Activated CD8-positive, alpha-beta T cell treated with anti-CD3 and anti-CD28 coated beads for 36 hours (primary cell): ENCODE data around the gene ATP23. TPM values are rescaled to one million over a fixed set of nuclear protein-coding genes. Genes with fewer than 3 reads are reported as not detected.

Experiments used
- ATAC-seq: fragments of 200-7000 bp; cut with Tn5 transposase; one replicate; pipeline ENCODE4 v1.10.0; 2021; ENCODE audit warnings: mild to moderate bottlenecking, moderate library complexity
- CTCF ChIA-PET: fragments of 350-600 bp; sonication (Branson Sonifier 250); formaldehyde crosslinking; loops from one replicate; lab custom pipeline; 2021; ENCODE audit warnings: antibody characterized with exemption; lab: Charles Lee
- POLR2A ChIA-PET: fragments of 350-600 bp; sonication (Branson Sonifier 250); formaldehyde crosslinking; loops from one replicate; lab custom pipeline; 2021; ENCODE audit warnings: antibody characterized with exemption; lab: Charles Lee
- DNase-seq: peaks from one replicate; pipeline ENCODE4 v3.0.0-alpha.2; 2020
- H3K27ac Mint-ChIP-seq: one replicate; pipeline ENCODE4 v1.8.0; 2021; ENCODE audit warnings: mild to moderate bottlenecking, mixed read lengths
- H3K27me3 Mint-ChIP-seq: one replicate; pipeline ENCODE4 v1.8.0; 2021; ENCODE audit warnings: mixed read lengths
- H3K36me3 Mint-ChIP-seq: one replicate; pipeline ENCODE4 v1.8.0; 2021; ENCODE audit warnings: low read depth, mixed read lengths
- H3K4me1 Mint-ChIP-seq: one replicate; pipeline ENCODE4 v1.8.0; 2021; ENCODE audit warnings: low read depth, mixed read lengths
- H3K4me3 Mint-ChIP-seq: one replicate; pipeline ENCODE4 v1.8.0; 2021; ENCODE audit warnings: mild to moderate bottlenecking, moderate library complexity, mixed read lengths
- H3K9me3 Mint-ChIP-seq: one replicate; pipeline ENCODE4 v1.8.0; 2021; ENCODE audit warnings: mixed read lengths
- intact Hi-C: fragments of 100-400 bp; cut with micrococcal nuclease; formaldehyde crosslinking; loops from one replicate; pipeline ENCODE4 v1.10.0; 2022
- total RNA-seq, 2 experiments: library from RNA; stranded (reverse); gene quantifications; one replicate each; pipeline ENCODE4 v1.2.3, GENCODE V29; 2021
- TF ChIP-seq, protein P1 (sequence below): fragments of 200-600 bp; IDR thresholded peaks from one replicate; pipeline ENCODE4 v1.8.0; 2022; ENCODE audit warnings: antibody characterized with exemption, mild to moderate bottlenecking

Gene ATP23
- total RNA-seq, 2 experiments from 2014 or later, result 15.8 to 16.7 TPM

DNA sequence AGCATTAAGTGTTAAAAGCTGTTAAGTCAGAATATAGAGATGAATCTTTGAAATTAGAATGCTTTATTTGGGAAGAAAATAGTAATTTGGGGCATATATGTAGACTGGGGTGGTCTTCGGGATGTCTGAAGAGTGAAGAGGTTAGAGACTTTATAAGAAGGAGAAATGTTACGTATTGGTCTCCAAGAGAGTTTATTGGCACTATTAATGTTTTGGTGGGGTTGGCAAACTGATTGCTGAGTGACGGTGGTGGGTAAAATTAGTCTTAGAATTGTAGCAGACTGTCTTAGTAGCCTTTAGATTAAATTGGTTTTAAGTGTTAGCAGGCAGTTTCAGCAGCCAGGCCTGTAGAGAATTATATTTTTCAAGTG, 4.9 kb upstream of the ATP23 start:
- H3K36me3 Mint-ChIP-seq, result peaks cover 5% of the 10 kb centered on the region
- peaks cover 35% of the 10 kb centered on the region for H3K4me1 Mint-ChIP-seq
- ATAC-seq (no peak), DNase-seq (no peak)
- no peaks in the 10 kb centered on the region for H3K9me3 Mint-ChIP-seq
- intact Hi-C loops, result loop anchor here (5.0 kb wide), 1 partner anchor 39 kb away; no protein-coding TSS in a partner anchor
- TF ChIP-seq, protein P1, sequence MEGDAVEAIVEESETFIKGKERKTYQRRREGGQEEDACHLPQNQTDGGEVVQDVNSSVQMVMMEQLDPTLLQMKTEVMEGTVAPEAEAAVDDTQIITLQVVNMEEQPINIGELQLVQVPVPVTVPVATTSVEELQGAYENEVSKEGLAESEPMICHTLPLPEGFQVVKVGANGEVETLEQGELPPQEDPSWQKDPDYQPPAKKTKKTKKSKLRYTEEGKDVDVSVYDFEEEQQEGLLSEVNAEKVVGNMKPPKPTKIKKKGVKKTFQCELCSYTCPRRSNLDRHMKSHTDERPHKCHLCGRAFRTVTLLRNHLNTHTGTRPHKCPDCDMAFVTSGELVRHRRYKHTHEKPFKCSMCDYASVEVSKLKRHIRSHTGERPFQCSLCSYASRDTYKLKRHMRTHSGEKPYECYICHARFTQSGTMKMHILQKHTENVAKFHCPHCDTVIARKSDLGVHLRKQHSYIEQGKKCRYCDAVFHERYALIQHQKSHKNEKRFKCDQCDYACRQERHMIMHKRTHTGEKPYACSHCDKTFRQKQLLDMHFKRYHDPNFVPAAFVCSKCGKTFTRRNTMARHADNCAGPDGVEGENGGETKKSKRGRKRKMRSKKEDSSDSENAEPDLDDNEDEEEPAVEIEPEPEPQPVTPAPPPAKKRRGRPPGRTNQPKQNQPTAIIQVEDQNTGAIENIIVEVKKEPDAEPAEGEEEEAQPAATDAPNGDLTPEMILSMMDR, result no peak
- ChIA-PET CTCF (no interaction called here), POLR2A (interaction anchor here (1.1 kb wide), 1 partner anchor 38 kb away, joined by 3 read pairs; no protein-coding TSS in a partner anchor)
- H3K27me3 Mint-ChIP-seq, result no peaks in the 10 kb centered on the region
- peak overlapping the region; percentile 93 for H3K4me3 Mint-ChIP-seq
- H3K27ac Mint-ChIP-seq, result peak overlapping the region; percentile 82

GRCh38 chr12:57939291-57939690, 2.1 kb upstream of the ATP23 start:
- Mint-ChIP-seq H3K4me3 (no peak overlapping the region), H3K9me3 (no peaks in the 10 kb centered on the region), H3K27me3 (no peaks in the 10 kb centered on the region), H3K4me1 (peaks cover 48% of the 10 kb centered on the region), H3K36me3 (peaks cover 2% of the 10 kb centered on the region), H3K27ac (no peak overlapping the region)
- CTCF ChIA-PET, result no interaction called here
- intact Hi-C loops, result loop anchor here (5.0 kb wide), 1 partner anchor 42 kb away; no protein-coding TSS in a partner anchor
- no peak for ATAC-seq
- DNase-seq, result no peak
- TF ChIP-seq, protein P1, result no peak
- POLR2A ChIA-PET, result no interaction called here

DNA sequence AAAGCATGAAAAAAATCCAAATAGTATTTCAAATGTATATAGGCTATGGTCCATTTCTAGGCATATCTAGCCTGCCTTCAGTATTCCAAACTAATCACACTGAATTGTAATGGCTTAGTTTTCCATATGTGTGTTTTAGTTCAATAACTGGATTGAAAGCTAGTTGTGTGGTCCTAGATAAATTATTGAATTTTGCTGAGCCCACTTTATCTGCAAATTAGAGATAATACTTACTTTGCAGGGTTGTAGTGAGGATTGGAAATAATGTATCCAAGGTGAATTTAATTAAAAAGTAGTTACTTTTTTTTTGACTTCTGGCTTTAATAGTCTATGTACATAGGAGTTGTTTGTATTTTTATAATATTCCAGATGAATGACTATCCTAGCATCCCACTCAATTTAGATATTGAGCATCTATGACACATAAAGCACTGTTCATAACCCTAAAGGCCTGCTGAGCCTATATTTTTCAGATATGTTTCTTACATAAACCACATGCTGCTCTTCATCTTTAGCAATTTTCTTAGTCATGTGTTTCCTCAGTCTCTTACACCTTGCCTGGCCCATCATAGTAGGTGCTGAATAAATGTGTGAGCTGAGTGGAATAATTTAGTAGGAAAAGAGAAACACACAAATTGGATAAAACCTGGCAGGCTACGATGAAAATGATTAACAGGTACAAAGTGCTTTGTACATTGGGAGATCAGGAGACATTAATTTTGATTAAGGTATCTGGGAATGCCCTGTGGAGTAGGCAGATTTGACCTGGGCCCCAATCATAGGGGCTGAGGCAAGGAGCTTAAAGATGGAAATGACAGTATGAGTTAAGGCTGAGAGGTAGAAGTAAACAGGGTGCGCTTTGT, 1.1 kb upstream of the ATP23 start:
- Mint-ChIP-seq H3K27ac (peak overlapping the region; percentile 99), H3K4me3 (peak overlapping the region; percentile 92), H3K9me3 (no peaks in the 10 kb centered on the region), H3K27me3 (no peaks in the 10 kb centered on the region), H3K4me1 (peaks cover 39% of the 10 kb centered on the region), H3K36me3 (no peaks in the 10 kb centered on the region)
- intact Hi-C loops, result no loop called here
- POLR2A ChIA-PET, result interaction anchor here (1.1 to 1.6 kb wide), 3 partner anchors 43 to 98 kb away, joined by 3 to 5 read pairs (median 4); no protein-coding TSS in a partner anchor
- ATAC-seq (peak; percentile 1), DNase-seq (no peak)
- TF ChIP-seq, protein P1, result no peak
- CTCF ChIA-PET, result interaction anchor here (0.6 kb wide), 1 partner anchor 108 kb away, joined by 3 read pairs; no protein-coding TSS in a partner anchor

DNA sequence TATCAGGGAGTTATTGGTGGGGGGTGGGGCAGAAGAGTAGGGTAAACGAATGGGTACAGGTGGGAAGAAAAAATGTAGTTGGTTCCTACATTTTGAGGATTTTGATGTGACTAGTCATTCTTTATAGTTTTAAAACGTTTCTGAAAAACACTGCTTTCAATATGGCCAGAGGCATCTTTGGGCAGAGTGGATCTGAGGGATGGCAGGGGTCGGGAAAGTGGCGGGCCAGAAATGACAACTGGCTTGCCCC, 527 bp upstream of the ATP23 start:
- Mint-ChIP-seq H3K4me3 (peak overlapping the region; percentile 92), H3K4me1 (peaks cover 37% of the 10 kb centered on the region), H3K36me3 (no peaks in the 10 kb centered on the region), H3K27ac (peak overlapping the region; percentile 99), H3K27me3 (no peaks in the 10 kb centered on the region), H3K9me3 (no peaks in the 10 kb centered on the region)
- DNase-seq (no peak), ATAC-seq (no peak)
- CTCF ChIA-PET, result interaction anchor here (0.6 kb wide), 1 partner anchor 109 kb away, joined by 3 read pairs; no protein-coding TSS in a partner anchor
- TF ChIP-seq, protein P1, result no peak
- intact Hi-C loops, result no loop called here
- POLR2A ChIA-PET, result interaction anchor here (0.8 to 1.6 kb wide), 5 partner anchors 14 to 98 kb away, joined by 3 to 5 read pairs (median 4); partner anchors contain the start of gene CTDSP2

GRCh38 chr12:57943438-57944080, 2.2 kb downstream of the ATP23 start:
- ChIA-PET CTCF (no interaction called here), POLR2A (no interaction called here)
- ATAC-seq (no peak), DNase-seq (no peak)
- intact Hi-C loops, result no loop called here
- H3K27ac Mint-ChIP-seq, result no peak overlapping the region
- peaks cover 4% of the 10 kb centered on the region for H3K36me3 Mint-ChIP-seq
- H3K4me3 Mint-ChIP-seq, result no peak overlapping the region
- TF ChIP-seq, protein P1, result no peak
- H3K4me1 Mint-ChIP-seq, result peaks cover 34% of the 10 kb centered on the region
- no peaks in the 10 kb centered on the region for H3K9me3 Mint-ChIP-seq
- H3K27me3 Mint-ChIP-seq, result no peaks in the 10 kb centered on the region
